HCT116 (cell line): ENCODE results near the gene FBXO31. TPM values are rescaled to one million over a fixed set of nuclear protein-coding genes. Genes with fewer than 3 reads are reported as not detected.

Source experiments
- ATAC-seq: fragments of 200-7000 bp; cut with Tn5 transposase; 2 replicates; pipeline ENCODE4 v1.9.1; 2020; ENCODE audit warnings: mild to moderate bottlenecking, moderate library complexity
- BruUV-seq: library from RNA; stranded (reverse); fragments of 400-500 nt; replicated peaks from 2 replicates; lab custom pipeline; 2021; lab: Mats Ljungman, UMichigan
- CTCF ChIA-PET: fragments of 300-600 bp; sonication (Branson Sonifier 250); formaldehyde crosslinking; loops from one replicate; lab custom pipeline; 2021; ENCODE audit warnings: antibody characterized with exemption; lab: Charles Lee
- POLR2A ChIA-PET: fragments of 300-600, 350-600 bp; sonication (Branson Sonifier 250); formaldehyde crosslinking; loops from one replicate; lab custom pipeline; 2021; ENCODE audit warnings: antibody characterized with exemption; lab: Charles Lee
- RAD21 ChIA-PET, 2 experiments: fragments of 300-600 bp; sonication (Branson Sonifier 250); formaldehyde crosslinking; loops; one replicate each; lab custom pipeline; 2023; ENCODE audit warnings: low total read pairs in 2 of 2; ENCODE audit not compliant: uncharacterized antibody in 2 of 2, unreplicated experiment in 2 of 2, low non-redundant PET in 1 of 2; lab: Charles Lee
- DNase-seq: peaks from one replicate; pipeline ENCODE4 v3.0.0-alpha.2; 2010; ENCODE audit warnings: low read depth, low spot score
- H2AFZ ChIP-seq: fragments of 200-600 bp; shearing (Covaris generic), sonication (generic); 2 replicates; pipeline ENCODE4 v1.6.1; 2017; ENCODE audit warnings: low read depth, mixed run types, mixed read lengths, antibody characterized with exemption, low read length; ENCODE audit not compliant: poor library complexity, severe bottlenecking
- H3K27ac ChIP-seq: 2 replicates; pipeline ENCODE4 v1.5.1; 2012; ENCODE audit warnings: low read depth, low read length
- H3K27me3 ChIP-seq: fragments of 200-600 bp; sonication (generic); 2 replicates; pipeline ENCODE4 v1.6.1; 2016; ENCODE audit warnings: mixed run types, low read length, mixed read lengths; ENCODE audit not compliant: insufficient read depth
- H3K36me3 ChIP-seq, 2 experiments: fragments of 200-500 bp in 1 of 2; fragments of 200-600 bp in 1 of 2; sonication (Bioruptor generic) in 1 of 2; sonication (generic) in 1 of 2; 2 replicates each; pipeline versions ENCODE4 v1.5.1 to v1.6.1; 2014 to 2016; ENCODE audit warnings: low read length in 2 of 2, inconsistent platforms in 1 of 2, mixed read lengths in 1 of 2, mixed run types in 1 of 2; ENCODE audit not compliant: insufficient read depth in 2 of 2, control insufficient read depth in 1 of 2
- H3K4me1 ChIP-seq, 2 experiments: fragments of 200-600 bp in 1 of 2; sonication (generic) in 1 of 2; 2 replicates each; pipeline versions ENCODE4 v1.5.1 to v1.6.1; 2012 to 2017; ENCODE audit warnings: low read length in 2 of 2, inconsistent platforms in 1 of 2, mild to moderate bottlenecking in 1 of 2, mixed read lengths in 1 of 2, mixed run types in 1 of 2, moderate library complexity in 1 of 2; ENCODE audit not compliant: insufficient read depth in 2 of 2, control insufficient read depth in 1 of 2
- H3K4me2 ChIP-seq: fragments of 200-600 bp; sonication (generic); 2 replicates; pipeline ENCODE4 v1.6.1; 2017; ENCODE audit warnings: mixed run types, low read length, mixed read lengths
- H3K4me3 ChIP-seq, 2 experiments: fragments of 200-600 bp in 1 of 2; sonication (generic) in 1 of 2; replicated peaks in 1 of 2; 2 replicates each; pipeline ENCODE4 v1.5.1; 2011 to 2016; ENCODE audit warnings: low read length in 2 of 2, control low read depth in 1 of 2, low read depth in 1 of 2, mild to moderate bottlenecking in 1 of 2, mixed read lengths in 1 of 2, mixed run types in 1 of 2
- H3K79me2 ChIP-seq: fragments of 200-600 bp; sonication (generic); 2 replicates; pipeline ENCODE4 v1.6.1; 2017; ENCODE audit warnings: mild to moderate bottlenecking, mixed run types, low read length, moderate library complexity, mixed read lengths; ENCODE audit not compliant: insufficient read depth
- H3K9ac ChIP-seq: fragments of 200-600 bp; sonication (generic); 2 replicates; pipeline ENCODE4 v1.6.1; 2016; ENCODE audit warnings: low read length, mixed read lengths
- H3K9me2 ChIP-seq: fragments of 200-600 bp; sonication (generic), shearing (Covaris generic); 2 replicates; pipeline ENCODE4 v1.6.1; 2017; ENCODE audit warnings: mixed run types, mild to moderate bottlenecking, moderate library complexity; ENCODE audit not compliant: insufficient read depth
- H3K9me3 ChIP-seq, 2 experiments: fragments of 200-500 bp in 1 of 2; fragments of 200-600 bp in 1 of 2; sonication (Bioruptor generic) in 1 of 2; sonication (generic) in 1 of 2; 2 replicates each; pipeline ENCODE4 v1.6.1; 2014 to 2017; ENCODE audit warnings: low read length in 2 of 2, mixed read lengths in 2 of 2, inconsistent platforms in 1 of 2, low read depth in 1 of 2, mild to moderate bottlenecking in 1 of 2, mixed run types in 1 of 2, moderate library complexity in 1 of 2; ENCODE audit not compliant: control insufficient read depth in 1 of 2, insufficient read depth in 1 of 2
- H4K20me1 ChIP-seq: fragments of 200-600 bp; sonication (generic), shearing (Covaris generic); 2 replicates; pipeline ENCODE4 v1.6.1; 2017; ENCODE audit warnings: mixed run types, mild to moderate bottlenecking, moderate library complexity; ENCODE audit not compliant: insufficient read depth
- ATF3 ChIP-seq: IDR thresholded peaks from 2 replicates; pipeline ENCODE4 v1.6.1; 2012
- CEBPB ChIP-seq: IDR thresholded peaks from 2 replicates; pipeline ENCODE4 v1.6.1; 2012; ENCODE audit warnings: low read depth
- ELF1 ChIP-seq: IDR thresholded peaks from 2 replicates; pipeline ENCODE4 v1.6.1; 2012; ENCODE audit warnings: low read depth, borderline replicate concordance
- EZH2 ChIP-seq: fragments of 200-600 bp; sonication (generic); IDR thresholded peaks from 2 replicates; pipeline ENCODE4 v1.6.1; 2017; ENCODE audit warnings: antibody characterized with exemption, mixed run types
- EZH2phosphoT487 ChIP-seq: fragments of 200-600 bp; IDR thresholded peaks from 2 replicates; pipeline ENCODE4 v1.6.1; 2018; ENCODE audit warnings: antibody characterized with exemption, borderline replicate concordance
- FOSL1 ChIP-seq: IDR thresholded peaks from 2 replicates; pipeline ENCODE4 v1.6.1; 2012; ENCODE audit warnings: low read depth
- POLR2AphosphoS5 ChIP-seq: IDR thresholded peaks from 2 replicates; pipeline ENCODE4 v1.6.1; 2011; ENCODE audit warnings: mild to moderate bottlenecking, low read depth, low read length, moderate library complexity
- SRF ChIP-seq: IDR thresholded peaks from 2 replicates; pipeline ENCODE4 v1.6.1; 2012; ENCODE audit warnings: low read depth
- ZFX ChIP-seq: fragments of 450-650 bp; IDR thresholded peaks from 2 replicates; pipeline ENCODE4 v1.6.1; 2017
- intact Hi-C: fragments of 100-400 bp; cut with micrococcal nuclease; formaldehyde crosslinking; loops from 2 replicates; pipeline ENCODE4 v1.10.0; 2022
- total RNA-seq: library from RNA; stranded (reverse); gene quantifications from one replicate; pipeline ENCODE4 v1.2.1, GENCODE V29; 2021; ENCODE audit not compliant: unreplicated experiment
- TF ChIP-seq, protein P1 (sequence below), 3 experiments: fragments of 200-600 bp in 1 of 3; sonication (generic) in 1 of 3; IDR thresholded peaks in 2 of 3; conservative IDR thresholded peaks in 1 of 3; 2 replicates each; pipeline ENCODE4 v1.5.1; 2012 to 2017; ENCODE audit warnings: low read depth in 2 of 3, low read length in 2 of 3, antibody characterized with exemption in 1 of 3, borderline replicate concordance in 1 of 3, control low read depth in 1 of 3, mild to moderate bottlenecking in 1 of 3, mixed read lengths in 1 of 3, mixed run types in 1 of 3, moderate library complexity in 1 of 3; ENCODE audit not compliant: insufficient read depth in 1 of 3

FBXO31 gene
- total RNA-seq, 1 experiment from 2014 or later: 52.1 TPM

- ChIA-PET CTCF (no interaction called here), RAD21 (no interaction called here), POLR2A (no interaction called here)
- no peak overlapping the region for H2AFZ ChIP-seq
- H3K4me2 ChIP-seq: no peak overlapping the region
- H3K36me3 ChIP-seq: peaks cover 9 to 15% of the 10 kb centered on the region in 2 experiments; a peak in 3 of 4 replicates
- DNase-seq (no peak), ATAC-seq (no peak)
- H3K9ac ChIP-seq: no peak overlapping the region
- no peak overlapping the region for H3K27ac ChIP-seq
- no peaks in the 10 kb centered on the region; the same call in 1 of the 2 replicates for H4K20me1 ChIP-seq
- no peak overlapping the region for H3K4me3 ChIP-seq
- intact Hi-C loops: no loop called here
- no TSS peak for BruUV-seq
- no peaks in the 10 kb centered on the region for H3K9me3 ChIP-seq
- peaks cover 23% of the 10 kb centered on the region; the same call in 1 of the 2 replicates for H3K79me2 ChIP-seq
- TF ChIP-seq, protein P1, sequence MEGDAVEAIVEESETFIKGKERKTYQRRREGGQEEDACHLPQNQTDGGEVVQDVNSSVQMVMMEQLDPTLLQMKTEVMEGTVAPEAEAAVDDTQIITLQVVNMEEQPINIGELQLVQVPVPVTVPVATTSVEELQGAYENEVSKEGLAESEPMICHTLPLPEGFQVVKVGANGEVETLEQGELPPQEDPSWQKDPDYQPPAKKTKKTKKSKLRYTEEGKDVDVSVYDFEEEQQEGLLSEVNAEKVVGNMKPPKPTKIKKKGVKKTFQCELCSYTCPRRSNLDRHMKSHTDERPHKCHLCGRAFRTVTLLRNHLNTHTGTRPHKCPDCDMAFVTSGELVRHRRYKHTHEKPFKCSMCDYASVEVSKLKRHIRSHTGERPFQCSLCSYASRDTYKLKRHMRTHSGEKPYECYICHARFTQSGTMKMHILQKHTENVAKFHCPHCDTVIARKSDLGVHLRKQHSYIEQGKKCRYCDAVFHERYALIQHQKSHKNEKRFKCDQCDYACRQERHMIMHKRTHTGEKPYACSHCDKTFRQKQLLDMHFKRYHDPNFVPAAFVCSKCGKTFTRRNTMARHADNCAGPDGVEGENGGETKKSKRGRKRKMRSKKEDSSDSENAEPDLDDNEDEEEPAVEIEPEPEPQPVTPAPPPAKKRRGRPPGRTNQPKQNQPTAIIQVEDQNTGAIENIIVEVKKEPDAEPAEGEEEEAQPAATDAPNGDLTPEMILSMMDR (IDR thresholded peaks at IDR 0.05 in 2 of 3, conservative IDR thresholded peaks at IDR 0.05 in 1 of 3; ENCODE audit: borderline replicate concordance in 1 of 3, insufficient read depth in 1 of 3, low read depth in 2 of 3, low read length in 2 of 3): no peak
- TF ChIP-seq ELF1 (no peak), SRF (no peak), CEBPB (no peak), ZFX (no peak), FOSL1 (no peak), POLR2AphosphoS5 (no peak), EZH2phosphoT487 (no peak), ATF3 (no peak), EZH2 (no peak)
- H3K27me3 ChIP-seq: no peaks in the 10 kb centered on the region
- H3K4me1 ChIP-seq: no peaks in the 10 kb centered on the region
- no peaks in the 10 kb centered on the region for H3K9me2 ChIP-seq
Observed at GRCh38 chr16:87353613-87354012, 30.0 kb downstream of the FBXO31 start.
